Osteocyte (in vitro differentiated cells): ENCODE data around the gene CNGA1. TPM values are rescaled to one million over a fixed set of nuclear protein-coding genes. Genes with fewer than 3 reads are reported as not detected.
"Not testable (repeated sequence)": the region's sequence is repeated elsewhere in the genome, so short reads cannot be mapped to it uniquely, and the experiment has no call there.

Experiments used
- DNase-seq: peaks from one replicate; pipeline ENCODE4 v3.0.0; 2021; ENCODE audit warnings: mixed read lengths; ENCODE audit not compliant: unreplicated experiment; ENCODE audit errors: extremely low spot score
- H3K27ac Mint-ChIP-seq: one replicate; pipeline ENCODE4 v1.8.0; 2021; ENCODE audit warnings: mild to moderate bottlenecking, mixed read lengths; ENCODE audit not compliant: unreplicated experiment
- H3K27me3 Mint-ChIP-seq: one replicate; pipeline ENCODE4 v1.8.0; 2021; ENCODE audit warnings: mixed read lengths; ENCODE audit not compliant: unreplicated experiment
- H3K36me3 Mint-ChIP-seq: one replicate; pipeline ENCODE4 v1.8.0; 2021; ENCODE audit warnings: mixed read lengths; ENCODE audit not compliant: unreplicated experiment
- H3K4me1 Mint-ChIP-seq: one replicate; pipeline ENCODE4 v1.8.0; 2021; ENCODE audit warnings: mixed read lengths; ENCODE audit not compliant: unreplicated experiment
- H3K4me3 Mint-ChIP-seq: one replicate; pipeline ENCODE4 v1.8.0; 2021; ENCODE audit warnings: mild to moderate bottlenecking, moderate library complexity, mixed read lengths; ENCODE audit not compliant: unreplicated experiment
- H3K9me3 Mint-ChIP-seq: one replicate; pipeline ENCODE4 v1.8.0; 2021; ENCODE audit warnings: mixed read lengths; ENCODE audit not compliant: unreplicated experiment
- CTCF ChIP-seq: fragments of 200-600 bp; sonication (generic); IDR thresholded peaks from 2 replicates; pipeline ENCODE4 v1.5.0; 2021; ENCODE audit warnings: antibody characterized with exemption, mild to moderate bottlenecking, moderate library complexity
- total RNA-seq: library from RNA; stranded (reverse); gene quantifications from 2 replicates; pipeline ENCODE4 v1.2.1, GENCODE V29; 2021

Gene CNGA1
- total RNA-seq, 1 donor from 2014 or later: not detected

DNA sequence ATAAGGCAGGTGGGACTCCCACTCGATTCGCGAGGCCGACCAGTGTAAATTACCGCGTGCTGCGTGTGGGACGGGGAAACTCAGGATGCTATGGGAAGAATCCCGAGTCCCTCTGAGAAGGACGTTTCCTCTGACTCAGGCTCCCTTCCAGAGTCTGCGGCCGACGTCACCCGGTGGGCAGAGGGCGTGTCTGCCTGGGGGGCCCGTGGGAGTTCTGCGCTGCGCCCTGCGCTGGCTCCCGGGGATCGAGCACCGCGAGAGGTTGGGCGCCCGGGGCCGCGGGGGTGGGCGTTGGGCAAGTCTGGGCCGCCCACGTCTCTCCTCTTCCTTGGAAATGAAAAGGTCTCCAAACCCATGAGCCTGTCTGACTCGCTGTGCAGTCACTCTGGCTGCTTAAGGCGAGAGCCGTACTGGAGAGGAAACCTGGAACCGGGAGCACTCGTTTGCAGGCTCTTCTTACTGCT, 659 bp upstream of the CNGA1 start:
- Mint-ChIP-seq H3K27me3 (peaks cover 41% of the 10 kb centered on the region), H3K4me3 (peak overlapping the region; percentile 79), H3K9me3 (no peaks in the 10 kb centered on the region), H3K4me1 (peaks cover 11% of the 10 kb centered on the region), H3K36me3 (no peaks in the 10 kb centered on the region), H3K27ac (no peak overlapping the region)
- TF ChIP-seq CTCF: no peak
- DNase-seq: peak; percentile 86

DNA sequence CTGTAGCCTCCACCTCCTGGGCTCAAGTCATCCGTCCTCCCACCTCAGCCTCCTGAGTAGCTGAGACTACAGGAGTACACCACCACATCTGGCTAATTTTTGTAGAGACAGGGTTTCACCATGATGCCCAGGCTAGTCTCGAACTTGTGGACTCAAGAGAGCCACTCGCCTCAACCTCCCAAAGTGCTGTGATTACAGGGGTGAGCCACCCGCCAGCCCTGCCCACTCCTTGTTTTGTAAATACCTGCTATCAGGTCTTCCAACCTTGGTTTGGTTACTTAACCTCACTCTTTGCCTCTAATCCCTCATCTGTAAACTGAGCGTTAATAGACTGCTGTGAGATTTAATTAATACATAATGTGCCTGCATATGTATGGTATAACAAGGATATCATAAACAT, 803 bp downstream of the CNGA1 start:
- H3K36me3 Mint-ChIP-seq: no peaks in the 10 kb centered on the region

DNA sequence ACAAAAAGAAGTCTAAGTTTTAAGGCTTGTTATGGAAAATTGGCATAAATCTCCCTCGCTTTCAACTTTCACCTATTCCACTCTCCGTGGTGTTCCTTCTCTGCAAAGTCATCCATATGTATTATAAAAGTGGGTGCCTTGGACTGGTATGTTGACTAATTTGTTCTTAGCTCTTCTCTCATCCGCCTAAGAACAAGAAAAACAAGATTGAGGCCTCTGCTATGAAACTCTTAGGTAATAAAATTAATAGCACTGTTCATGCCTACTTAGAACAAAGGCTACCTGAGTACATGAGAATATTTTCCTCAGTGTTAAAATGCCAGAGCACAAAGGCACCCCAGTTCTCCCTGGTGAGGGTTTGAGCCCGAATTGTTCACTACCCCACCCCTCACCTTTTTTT, 1.3 kb downstream of the CNGA1 start:
- Mint-ChIP-seq H3K27ac (no peak overlapping the region), H3K4me1 (peaks cover 11% of the 10 kb centered on the region)

More for the DNA sequence above, 803 bp downstream of the CNGA1 start:
- no peak for TF ChIP-seq CTCF
- Mint-ChIP-seq H3K27me3 (peaks cover 44% of the 10 kb centered on the region), H3K9me3 (peaks cover 3% of the 10 kb centered on the region), H3K4me3 (peak overlapping the region; percentile 79), H3K27ac (no peak overlapping the region), H3K4me1 (peaks cover 11% of the 10 kb centered on the region)
- no peak for DNase-seq

GRCh38 chr4:48012824-48013223, 3.7 kb downstream of the CNGA1 start:
- Mint-ChIP-seq H3K27ac (no peak overlapping the region), H3K36me3 (no peaks in the 10 kb centered on the region), H3K4me3 (no peak overlapping the region), H3K4me1 (peaks cover 11% of the 10 kb centered on the region), H3K9me3 (peaks cover 15% of the 10 kb centered on the region), H3K27me3 (peaks cover 25% of the 10 kb centered on the region)
- no peak for TF ChIP-seq CTCF
- no peak for DNase-seq

More for the DNA sequence above, 1.3 kb downstream of the CNGA1 start:
- H3K4me3 Mint-ChIP-seq: no peak overlapping the region
- H3K9me3 Mint-ChIP-seq: peaks cover 6% of the 10 kb centered on the region
- H3K36me3 Mint-ChIP-seq: no peaks in the 10 kb centered on the region
- no peak for TF ChIP-seq CTCF
- peaks cover 44% of the 10 kb centered on the region for H3K27me3 Mint-ChIP-seq
- DNase-seq: no peak

DNA sequence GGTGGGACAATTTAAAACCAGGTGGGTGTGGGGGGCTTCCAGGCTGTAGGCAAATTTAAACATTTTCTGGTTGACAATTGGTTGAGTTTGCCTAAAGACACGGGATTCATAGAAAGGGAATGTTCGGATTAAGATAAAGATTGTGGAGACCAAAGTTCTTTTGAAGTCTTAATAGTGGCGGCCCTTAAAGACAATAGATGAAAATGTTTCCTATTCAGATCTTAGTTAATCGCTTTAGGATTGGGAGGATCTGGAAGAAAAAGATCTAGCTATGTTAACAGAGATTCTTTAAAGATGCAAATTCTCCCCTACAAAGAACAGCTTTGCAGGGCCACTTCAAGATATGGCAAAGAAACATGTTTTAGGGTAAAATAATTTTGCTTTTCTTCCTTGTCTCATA, 4.8 kb downstream of the CNGA1 start:
- no peak overlapping the region for H3K27ac Mint-ChIP-seq
- H3K36me3 Mint-ChIP-seq: no peaks in the 10 kb centered on the region
- no peak for DNase-seq
- peaks cover 21% of the 10 kb centered on the region for H3K27me3 Mint-ChIP-seq
- H3K4me1 Mint-ChIP-seq: peaks cover 6% of the 10 kb centered on the region
- H3K4me3 Mint-ChIP-seq: no peak overlapping the region
- TF ChIP-seq CTCF: no peak
- peaks cover 15% of the 10 kb centered on the region for H3K9me3 Mint-ChIP-seq

- Mint-ChIP-seq H3K9me3 (peaks cover 19% of the 10 kb centered on the region), H3K27me3 (peaks cover 18% of the 10 kb centered on the region)
- H3K27ac Mint-ChIP-seq, H3K4me3 Mint-ChIP-seq, H3K4me1 Mint-ChIP-seq, DNase-seq, H3K36me3 Mint-ChIP-seq: not testable (repeated sequence)
Measured at GRCh38 chr4:48010906-48011305, 5.6 kb downstream of the CNGA1 start.
